Small intestine (tissue), 7 donors: ENCODE results near the gene TUBA4A. TPM values are rescaled to one million over a fixed set of nuclear protein-coding genes. Genes with fewer than 3 reads are reported as not detected.
"Not testable (repeated sequence)": the region's sequence is repeated elsewhere in the genome, so short reads cannot be mapped to it uniquely, and the experiment has no call there.

Experiments used
- DNase-seq, 2 donors: peaks; one replicate each; pipeline versions ENCODE4 v3.0.0 to v3.0.0-alpha.2; 2013
- FAIRE-seq: peaks from 2 replicates; lab custom pipeline; 2012; peaks lifted over from hg19 to GRCh38; lab: Jason Lieb, UNC
- H3K27ac ChIP-seq, 3 donors: one replicate each; pipeline ENCODE4 v1.5.1; 2013; ENCODE audit warnings: low read length in 2 of 3, mild to moderate bottlenecking in 2 of 3, control low read depth in 1 of 3, inconsistent platforms in 1 of 3, low read depth in 1 of 3, moderate library complexity in 1 of 3
- H3K27me3 ChIP-seq, 3 donors: one replicate each; pipeline ENCODE4 v1.6.1; 2013; ENCODE audit warnings: low read length in 3 of 3, inconsistent platforms in 1 of 3; ENCODE audit not compliant: control insufficient read depth in 3 of 3, insufficient read depth in 3 of 3
- H3K36me3 ChIP-seq, 3 donors: one replicate each; pipeline ENCODE4 v1.6.1; 2013; ENCODE audit warnings: low read length in 3 of 3, inconsistent platforms in 1 of 3, low read depth in 1 of 3, mild to moderate bottlenecking in 1 of 3, moderate library complexity in 1 of 3; ENCODE audit not compliant: control insufficient read depth in 3 of 3, insufficient read depth in 2 of 3
- H3K4me1 ChIP-seq, 3 donors: one replicate each; pipeline ENCODE4 v1.6.1; 2013; ENCODE audit warnings: low read length in 2 of 3, inconsistent platforms in 1 of 3, low read depth in 1 of 3, mild to moderate bottlenecking in 1 of 3, moderate library complexity in 1 of 3; ENCODE audit not compliant: control insufficient read depth in 3 of 3, insufficient read depth in 2 of 3
- H3K4me3 ChIP-seq, 3 donors: one replicate each; pipeline ENCODE4 v1.5.1; 2013; ENCODE audit warnings: low read length in 3 of 3, control low read depth in 1 of 3, inconsistent platforms in 1 of 3, low read depth in 1 of 3, mild to moderate bottlenecking in 1 of 3, moderate library complexity in 1 of 3
- H3K9me3 ChIP-seq, 2 donors: one replicate each; pipeline ENCODE4 v1.6.1; 2013; ENCODE audit warnings: low read depth in 1 of 2, low read length in 1 of 2; ENCODE audit not compliant: control insufficient read depth in 2 of 2, insufficient read depth in 1 of 2
- WGBS, 3 donors: extraction: QIAGEN DNeasy Blood & Tissue Kit; methylation state at CpG; one replicate each; pipeline ENCODE4 v1.1.7; 2013; 5-methylcytosine and 5-hydroxymethylcytosine counted together
- polyA plus RNA-seq, 4 donors: library from polyadenylated mRNA; stranded (reverse) in 3 of 4; unstranded in 1 of 4; fragments of 200-250 nt in 3 of 4; fragments of 120-200 nt in 1 of 4; gene quantifications; one replicate each; pipeline versions ENCODE4 v1.2.1 to v1.2.3, GENCODE V29; 2013
- donor health status: healthy with polysubstance abuse.
- donor health status: control.
- donor health status: control.
- donor health status: Bipolar disorder and iron deficiency.
- donor health status: healthy.

Gene TUBA4A
- polyA plus RNA-seq, 4 donors = 42.1 to 62.0 (median 49.8) TPM

GRCh38 chr2:219271021-219271420, 17.3 kb upstream of the TUBA4A start:
- Histone ChIP-seq H3K27me3 (no peaks in the 10 kb centered on the region), H3K4me3 (no peak overlapping the region), H3K4me1 (peaks cover 0 to 14% (median 0%) of the 10 kb centered on the region in 3 donors), H3K27ac (no peak overlapping the region), H3K36me3 (no peaks in the 10 kb centered on the region), H3K9me3 (no peaks in the 10 kb centered on the region)
- FAIRE-seq (no peak), DNase-seq (no peak)
- 84 to 100% (median 94%) methylated on average over 2 of the region's 2 CpGs for WGBS, 3 donors

- no peak for DNase-seq
- WGBS, 3 donors = 38 to 76% (median 55%) methylated on average over 5 of the region's 5 CpGs
- FAIRE-seq = no peak
- H3K4me1 ChIP-seq = peaks cover 0 to 14% (median 0%) of the 10 kb centered on the region in 3 donors
- H3K4me3 ChIP-seq = no peak overlapping the region
- no peaks in the 10 kb centered on the region for H3K27me3 ChIP-seq
- H3K36me3 ChIP-seq = no peaks in the 10 kb centered on the region
- H3K9me3 ChIP-seq = no peaks in the 10 kb centered on the region
- peak overlapping the region in 1 of 3 donors; percentile 25 for H3K27ac ChIP-seq
Observed at GRCh38 chr2:219270055-219270372, 16.3 kb upstream of the TUBA4A start.

- WGBS, 3 donors = 25 to 53% (median 29%) methylated on average over 8 of the region's 8 CpGs
- no peak overlapping the region for H3K4me3 ChIP-seq
- H3K9me3 ChIP-seq = no peaks in the 10 kb centered on the region
- H3K27ac ChIP-seq = peak overlapping the region in 2 of 3 donors; percentile 19 to 25
- FAIRE-seq = no peak
- H3K27me3 ChIP-seq = no peaks in the 10 kb centered on the region
- H3K36me3 ChIP-seq = no peaks in the 10 kb centered on the region
- H3K4me1 ChIP-seq = peaks cover 0 to 14% (median 0%) of the 10 kb centered on the region in 3 donors
- peak; percentile 88 to 98 for DNase-seq
Observed at GRCh38 chr2:219269362-219270054, 15.8 kb upstream of the TUBA4A start.

GRCh38 chr2:219268294-219268693, 14.6 kb upstream of the TUBA4A start:
- Histone ChIP-seq H3K4me1 (peaks cover 0 to 14% (median 0%) of the 10 kb centered on the region in 3 donors), H3K27ac (no peak overlapping the region), H3K4me3 (no peak overlapping the region), H3K27me3 (no peaks in the 10 kb centered on the region), H3K9me3 (no peaks in the 10 kb centered on the region), H3K36me3 (no peaks in the 10 kb centered on the region)
- WGBS, 3 donors = 90 to 96% (median 93%) methylated on average over 2 of the region's 2 CpGs
- DNase-seq = no peak
- no peak for FAIRE-seq

GRCh38 chr2:219266886-219267285, 13.2 kb upstream of the TUBA4A start:
- WGBS, 3 donors = 89 to 100% (median 93%) methylated on average over 1 of the region's 1 CpG

GRCh38 chr2:219266232-219266631, 12.5 kb upstream of the TUBA4A start:
- DNase-seq (no peak), FAIRE-seq (no peak)
- Histone ChIP-seq H3K4me1 (peaks cover 0 to 14% (median 0%) of the 10 kb centered on the region in 3 donors), H3K27me3 (peaks cover 0 to 6% (median 0%) of the 10 kb centered on the region in 3 donors), H3K36me3 (no peaks in the 10 kb centered on the region), H3K4me3 (no peak overlapping the region), H3K27ac (no peak overlapping the region), H3K9me3 (no peaks in the 10 kb centered on the region)
- 72 to 78% (median 78%) methylated on average over 5 of the region's 5 CpGs for WGBS, 3 donors

More at GRCh38 chr2:219266886-219267285, 13.2 kb upstream of the TUBA4A start:
- Histone ChIP-seq H3K27me3 (no peaks in the 10 kb centered on the region), H3K36me3 (no peaks in the 10 kb centered on the region), H3K27ac (no peak overlapping the region), H3K4me1 (peaks cover 0 to 14% (median 0%) of the 10 kb centered on the region in 3 donors), H3K4me3 (no peak overlapping the region), H3K9me3 (no peaks in the 10 kb centered on the region)
- FAIRE-seq (no peak), DNase-seq (no peak)

- H3K9me3 ChIP-seq = no peaks in the 10 kb centered on the region
- no peak for DNase-seq
- H3K27me3 ChIP-seq = peaks cover 0 to 20% (median 0%) of the 10 kb centered on the region in 3 donors
- H3K4me3 ChIP-seq = no peak overlapping the region
- no peak for FAIRE-seq
- no peaks in the 10 kb centered on the region for H3K4me1 ChIP-seq
- WGBS, 3 donors = 62 to 78% (median 76%) methylated on average over 5 of the region's 5 CpGs
- H3K27ac ChIP-seq = no peak overlapping the region
- H3K36me3 ChIP-seq = no peaks in the 10 kb centered on the region
Observed at GRCh38 chr2:219261024-219261855, 7.5 kb upstream of the TUBA4A start.

- not testable (repeated sequence) for H3K4me3 ChIP-seq, H3K27ac ChIP-seq, H3K9me3 ChIP-seq, FAIRE-seq, H3K4me1 ChIP-seq, H3K36me3 ChIP-seq, DNase-seq
- 81 to 87% (median 85%) methylated on average over 10 of the region's 10 CpGs for WGBS, 3 donors
- peaks cover 0 to 40% (median 0%) of the 10 kb centered on the region in 3 donors for H3K27me3 ChIP-seq
Observed at GRCh38 chr2:219258942-219259341, 5.2 kb upstream of the TUBA4A start.
